Trophoblast cell (in vitro differentiated cells and primary cell): ENCODE measurements around the gene YJEFN3.
A peak's percentile ranks its signal among the peaks of the same experiment; 100 is the strongest.

Source experiments
- DNase-seq, 2 donors: peaks; one replicate each; pipeline ENCODE4 v3.0.0-alpha.2; 2016
- H2AFZ ChIP-seq: 2 replicates; pipeline ENCODE4 v1.6.1; 2013; ENCODE audit warnings: low read length, moderate library complexity, mild to moderate bottlenecking; ENCODE audit not compliant: insufficient read depth, poor library complexity
- H2AK5ac ChIP-seq: 2 replicates; pipeline ENCODE4 v1.6.1; 2013; ENCODE audit warnings: mild to moderate bottlenecking, low read length
- H2BK120ac ChIP-seq: 2 replicates; pipeline ENCODE4 v1.6.1; 2013; ENCODE audit warnings: low read length, mild to moderate bottlenecking, moderate library complexity; ENCODE audit not compliant: insufficient read depth, poor library complexity
- H2BK12ac ChIP-seq: 2 replicates; pipeline ENCODE4 v1.6.1; 2013; ENCODE audit warnings: mild to moderate bottlenecking, low read length, moderate library complexity
- H2BK5ac ChIP-seq: 2 replicates; pipeline ENCODE4 v1.6.1; 2013; ENCODE audit warnings: low read length, low read depth, moderate library complexity, mild to moderate bottlenecking; ENCODE audit not compliant: poor library complexity
- H3K14ac ChIP-seq: 2 replicates; pipeline ENCODE4 v1.6.1; 2013; ENCODE audit warnings: mild to moderate bottlenecking, low read length
- H3K18ac ChIP-seq: 2 replicates; pipeline ENCODE4 v1.6.1; 2013; ENCODE audit warnings: mild to moderate bottlenecking, low read length
- H3K23ac ChIP-seq: 2 replicates; pipeline ENCODE4 v1.6.1; 2013; ENCODE audit warnings: low read length
- H3K27ac ChIP-seq: 2 replicates; pipeline ENCODE4 v1.5.1; 2013; ENCODE audit warnings: low read depth, mild to moderate bottlenecking, inconsistent platforms, low read length, moderate library complexity
- H3K27me3 ChIP-seq: 2 replicates; pipeline ENCODE4 v1.6.1; 2013; ENCODE audit warnings: inconsistent platforms, mild to moderate bottlenecking, low read length, moderate library complexity; ENCODE audit not compliant: insufficient read depth
- H3K36me3 ChIP-seq, 2 experiments: 1 replicate in 1 of 2; 2 replicates in 1 of 2; pipeline ENCODE4 v1.6.1; 2013; ENCODE audit warnings: low read length in 2 of 2, mild to moderate bottlenecking in 2 of 2, moderate library complexity in 1 of 2; ENCODE audit not compliant: insufficient read depth in 2 of 2, control insufficient read depth in 1 of 2
- H3K4ac ChIP-seq: 2 replicates; pipeline ENCODE4 v1.6.1; 2013; ENCODE audit warnings: low read depth, mild to moderate bottlenecking, low read length, moderate library complexity
- H3K4me1 ChIP-seq, 2 experiments: 1 replicate in 1 of 2; 2 replicates in 1 of 2; pipeline ENCODE4 v1.6.1; 2013; ENCODE audit warnings: low read length in 2 of 2, mild to moderate bottlenecking in 2 of 2, moderate library complexity in 1 of 2; ENCODE audit not compliant: insufficient read depth in 2 of 2, control insufficient read depth in 1 of 2
- H3K4me2 ChIP-seq: 2 replicates; pipeline ENCODE4 v1.6.1; 2013; ENCODE audit warnings: inconsistent platforms, mild to moderate bottlenecking, low read length, moderate library complexity
- H3K4me3 ChIP-seq: 2 replicates; pipeline ENCODE4 v1.5.1; 2013; ENCODE audit warnings: mild to moderate bottlenecking, low read depth, low read length, inconsistent platforms
- H3K79me1 ChIP-seq: one replicate; pipeline ENCODE4 v1.6.1; 2013; ENCODE audit warnings: low read length
- H3K79me2 ChIP-seq: 2 replicates; pipeline ENCODE4 v1.6.1; 2013; ENCODE audit warnings: low read length, mild to moderate bottlenecking; ENCODE audit not compliant: control insufficient read depth, insufficient read depth, poor library complexity
- H3K9ac ChIP-seq: 2 replicates; pipeline ENCODE4 v1.6.1; 2013; ENCODE audit warnings: mild to moderate bottlenecking, low read length
- H3K9me3 ChIP-seq: 2 replicates; pipeline ENCODE4 v1.6.1; 2013; ENCODE audit warnings: low read depth, mild to moderate bottlenecking, control low read depth, inconsistent platforms, low read length; ENCODE audit not compliant: insufficient read depth
- H4K12ac ChIP-seq: 2 replicates; pipeline ENCODE4 v1.6.1; 2013; ENCODE audit warnings: low read depth, mild to moderate bottlenecking, low read length, moderate library complexity
- H4K8ac ChIP-seq: 2 replicates; pipeline ENCODE4 v1.6.1; 2013; ENCODE audit warnings: low read depth, mild to moderate bottlenecking, low read length, moderate library complexity
- H4K91ac ChIP-seq: one replicate; pipeline ENCODE4 v1.6.1; 2013; ENCODE audit warnings: low read depth, mild to moderate bottlenecking, low read length, moderate library complexity
- WGBS: extraction: QIAGEN DNeasy Blood & Tissue Kit; methylation state at CpG from one replicate; pipeline ENCODE4 v1.1.7; 2013; ENCODE audit warnings: missing lambda C conversion rate; ENCODE audit not compliant: insufficient read length, insufficient coverage; ENCODE audit errors: extremely low coverage; 5-methylcytosine and 5-hydroxymethylcytosine counted together

Gene YJEFN3

DNA sequence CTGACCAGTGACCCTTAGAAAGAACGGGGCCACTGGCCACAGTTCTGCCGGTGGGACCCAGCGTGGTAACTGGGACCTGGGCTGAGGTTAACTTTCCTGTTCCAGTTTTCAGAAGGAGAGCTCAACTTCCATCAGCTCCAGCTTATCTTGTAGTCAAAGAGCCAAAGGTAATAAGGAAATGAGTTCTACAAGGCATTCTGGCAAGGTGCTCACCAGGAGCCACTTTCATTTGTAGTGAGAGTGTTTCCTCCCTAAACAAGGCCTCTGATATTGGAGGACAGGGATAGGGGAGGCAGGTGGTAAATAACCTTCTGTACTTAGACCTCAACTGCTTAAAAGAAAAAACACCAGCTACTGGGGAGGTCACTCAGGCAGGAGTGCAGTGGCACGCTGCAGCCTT, 51.7 kb downstream of the YJEFN3 start:
- Histone ChIP-seq H3K9ac (no peak overlapping the region), H3K4me2 (no peak overlapping the region), H3K79me1 (no peaks in the 10 kb centered on the region), H3K4ac (no peak overlapping the region), H3K27me3 (no peaks in the 10 kb centered on the region), H2BK120ac (no peak overlapping the region), H3K27ac (no peak overlapping the region), H3K4me1 (no peaks in the 10 kb centered on the region), H3K23ac (no peak overlapping the region), H3K36me3 (no peaks in the 10 kb centered on the region), H4K8ac (no peak overlapping the region), H2BK5ac (no peak overlapping the region), H4K12ac (no peak overlapping the region), H3K79me2 (no peaks in the 10 kb centered on the region), H3K4me3 (no peak overlapping the region), H3K9me3 (no peaks in the 10 kb centered on the region), H3K14ac (no peak overlapping the region), H3K18ac (no peak overlapping the region), H2BK12ac (no peak overlapping the region), H4K91ac (no peak overlapping the region), H2AK5ac (no peak overlapping the region), H2AFZ (no peak overlapping the region)
- no CpG with 5 or more reads among the region's 4 CpGs for WGBS
- DNase-seq, result no peak

DNA sequence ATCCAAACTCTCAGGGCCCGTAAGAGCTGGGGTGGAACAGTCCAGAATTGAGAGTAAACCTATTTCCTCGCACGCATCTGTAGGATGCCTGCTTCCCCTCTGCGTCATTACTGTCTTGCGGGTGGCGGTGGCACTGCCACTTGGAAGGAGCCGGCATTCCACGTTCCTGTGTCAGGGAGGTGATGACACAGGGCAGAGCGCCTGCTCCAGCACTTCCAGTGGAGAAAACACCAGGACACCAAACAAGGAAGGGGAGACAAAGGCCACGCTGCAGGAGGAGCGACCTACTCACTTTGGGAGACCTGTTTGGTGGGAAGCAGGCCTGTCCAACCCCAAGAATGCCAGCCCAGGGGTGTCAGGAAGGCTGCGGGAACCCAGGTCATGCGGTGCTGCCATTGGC, 52.7 kb downstream of the YJEFN3 start:
- peak overlapping the region; percentile 32 for H3K9ac ChIP-seq
- H2AK5ac ChIP-seq, result no peak overlapping the region
- no peaks in the 10 kb centered on the region for H3K79me2 ChIP-seq
- no peak overlapping the region for H3K27ac ChIP-seq
- H3K4ac ChIP-seq, result no peak overlapping the region
- H2BK120ac ChIP-seq, result no peak overlapping the region
- peak in 1 of 2 donors; percentile 56 for DNase-seq
- H2BK5ac ChIP-seq, result no peak overlapping the region
- H3K79me1 ChIP-seq, result no peaks in the 10 kb centered on the region
- no peaks in the 10 kb centered on the region for H3K27me3 ChIP-seq
- H3K36me3 ChIP-seq, result no peaks in the 10 kb centered on the region
- no CpG with 5 or more reads among the region's 13 CpGs for WGBS
- H4K12ac ChIP-seq, result no peak overlapping the region
- H2BK12ac ChIP-seq, result no peak overlapping the region
- no peak overlapping the region for H3K18ac ChIP-seq
- no peaks in the 10 kb centered on the region for H3K4me1 ChIP-seq
- no peak overlapping the region for H3K4me2 ChIP-seq
- no peak overlapping the region for H4K8ac ChIP-seq
- no peak overlapping the region for H3K4me3 ChIP-seq
- no peak overlapping the region for H4K91ac ChIP-seq
- H3K9me3 ChIP-seq, result no peaks in the 10 kb centered on the region
- H3K23ac ChIP-seq, result no peak overlapping the region
- H3K14ac ChIP-seq, result no peak overlapping the region
- no peak overlapping the region for H2AFZ ChIP-seq

DNA sequence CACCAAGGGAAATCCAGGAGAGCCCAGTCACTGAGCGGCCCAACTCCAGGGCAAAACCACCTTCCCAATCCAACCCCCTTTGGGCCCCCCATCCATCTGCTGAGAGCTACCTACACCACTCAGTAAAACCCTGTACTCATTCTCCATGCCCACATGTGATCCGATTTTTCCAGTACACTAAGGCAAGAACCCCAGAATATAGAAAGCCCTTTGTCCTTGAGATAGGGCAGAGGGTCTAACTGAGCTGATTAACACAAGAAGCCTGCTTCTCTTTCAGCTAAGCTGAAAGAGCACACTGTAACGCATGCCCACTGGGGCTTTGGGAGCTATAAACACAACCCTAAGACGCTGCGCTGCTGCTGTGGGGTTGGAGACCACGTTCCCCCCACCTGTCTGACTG, 53.8 kb downstream of the YJEFN3 start:
- no CpG with 5 or more reads among the region's 6 CpGs for WGBS
- Histone ChIP-seq H3K27me3 (no peaks in the 10 kb centered on the region), H3K27ac (no peak overlapping the region), H2BK120ac (no peak overlapping the region), H3K4me1 (no peaks in the 10 kb centered on the region), H2BK5ac (no peak overlapping the region), H3K9ac (no peak overlapping the region), H3K4me2 (no peak overlapping the region), H4K91ac (no peak overlapping the region), H2AK5ac (no peak overlapping the region), H3K14ac (no peak overlapping the region), H3K36me3 (no peaks in the 10 kb centered on the region), H2AFZ (no peak overlapping the region), H2BK12ac (no peak overlapping the region), H3K18ac (no peak overlapping the region), H3K23ac (no peak overlapping the region), H4K8ac (no peak overlapping the region), H3K4me3 (no peak overlapping the region), H3K4ac (no peak overlapping the region), H4K12ac (no peak overlapping the region), H3K9me3 (no peaks in the 10 kb centered on the region), H3K79me1 (no peaks in the 10 kb centered on the region), H3K79me2 (no peaks in the 10 kb centered on the region)
- no peak for DNase-seq

DNA sequence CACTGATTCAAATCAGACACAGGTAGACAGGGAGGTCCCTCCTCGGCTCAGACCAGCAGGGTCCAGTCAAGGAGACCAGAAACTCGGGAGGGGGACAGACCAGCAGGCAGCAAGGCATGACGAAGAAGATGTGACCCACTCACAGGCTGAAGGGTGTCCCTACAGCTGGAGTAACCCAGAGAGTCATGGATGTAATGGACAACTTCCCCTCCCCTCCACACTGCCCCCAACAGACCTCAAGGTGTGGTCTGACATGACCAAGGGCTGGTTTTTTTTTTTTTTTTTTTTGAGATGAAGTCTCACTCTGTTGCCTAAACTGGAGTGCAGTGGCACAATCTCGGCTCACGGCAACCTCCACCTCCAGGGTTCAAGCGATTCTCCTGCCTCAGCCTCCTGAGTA, 55.6 kb downstream of the YJEFN3 start:
- no peaks in the 10 kb centered on the region for H3K79me2 ChIP-seq
- H2AK5ac ChIP-seq, result no peak overlapping the region
- H3K18ac ChIP-seq, result no peak overlapping the region
- no peak overlapping the region for H3K4me2 ChIP-seq
- no peak overlapping the region for H4K8ac ChIP-seq
- no peak overlapping the region for H4K12ac ChIP-seq
- no peak overlapping the region for H3K4me3 ChIP-seq
- no peaks in the 10 kb centered on the region for H3K79me1 ChIP-seq
- no peak overlapping the region for H2BK5ac ChIP-seq
- no peak overlapping the region for H3K27ac ChIP-seq
- DNase-seq, result no peak
- no peak overlapping the region for H3K4ac ChIP-seq
- H4K91ac ChIP-seq, result no peak overlapping the region
- no peaks in the 10 kb centered on the region for H3K9me3 ChIP-seq
- H2BK120ac ChIP-seq, result no peak overlapping the region
- WGBS, result no CpG with 5 or more reads among the region's 6 CpGs
- no peaks in the 10 kb centered on the region for H3K36me3 ChIP-seq
- no peak overlapping the region for H3K9ac ChIP-seq
- H3K27me3 ChIP-seq, result no peaks in the 10 kb centered on the region
- H3K14ac ChIP-seq, result no peak overlapping the region
- no peaks in the 10 kb centered on the region for H3K4me1 ChIP-seq
- no peak overlapping the region for H3K23ac ChIP-seq
- H2BK12ac ChIP-seq, result no peak overlapping the region
- no peak overlapping the region for H2AFZ ChIP-seq
